Esophagus squamous epithelium (tissue), 5 donors: ENCODE measurements around the gene ANKRD31. TPM values are rescaled to one million over a fixed set of nuclear protein-coding genes. Genes with fewer than 3 reads are reported as not detected.
A peak's percentile ranks its signal among the peaks of the same experiment; 100 is the strongest.

Experiments used
- DNase-seq: peaks from one replicate; lab custom pipeline; 2025; lab: John Stamatoyannopoulos, UW
- H3K27ac ChIP-seq, 4 donors: fragments of 200-600 bp; sonication (generic); one replicate each; pipeline ENCODE4 v1.5.1; 2016 to 2019; ENCODE audit warnings: mild to moderate bottlenecking in 1 of 4
- H3K27me3 ChIP-seq, 4 donors: fragments of 200-600 bp; sonication (generic); 1 replicate in 3 of 4; 2 replicates in 1 of 4; pipeline versions ENCODE4 v1.5.1 to v1.6.0; 2017 to 2021; ENCODE audit warnings: antibody characterized with exemption in 1 of 4
- H3K36me3 ChIP-seq, 3 donors: fragments of 200-600 bp; sonication (generic); one replicate each; pipeline ENCODE4 v1.5.1; 2016 to 2019
- H3K4me1 ChIP-seq, 3 donors: fragments of 200-600 bp; sonication (generic); one replicate each; pipeline ENCODE4 v1.5.1; 2017 to 2019
- H3K4me3 ChIP-seq, 4 donors: fragments of 200-600 bp; sonication (generic); 1 replicate in 3 of 4; 2 replicates in 1 of 4; pipeline ENCODE4 v1.5.1; 2016 to 2019; ENCODE audit warnings: mild to moderate bottlenecking in 2 of 4, moderate library complexity in 1 of 4
- H3K9me3 ChIP-seq, 3 donors: fragments of 200-600 bp; sonication (generic); one replicate each; pipeline ENCODE4 v1.5.1; 2016 to 2019
- POLR2A ChIP-seq, 4 donors: fragments of 450-650 bp; IDR thresholded peaks; one replicate each; pipeline ENCODE4 v1.6.1; 2017; ENCODE audit warnings: antibody characterized with exemption in 4 of 4, mild to moderate bottlenecking in 4 of 4, moderate library complexity in 3 of 4
- WGBS, 2 donors: methylation state at CpG; one replicate each; pipeline ENCODE4 v1.1.5; 2018; 5-methylcytosine and 5-hydroxymethylcytosine counted together
- intact Hi-C: fragments of 100-400 bp; cut with DNase I; formaldehyde crosslinking; loops from one replicate; pipeline ENCODE4 v1.15.0; 2022
- total RNA-seq, 4 donors: library from RNA; depleted of rRNA; stranded (reverse); fragments of >200 nt; gene quantifications; one replicate each; pipeline ENCODE4 v1.1.0, GENCODE V29; 2016
- TF ChIP-seq, protein P1 (sequence below), 6 experiments: fragments of 450-650 bp in 4 of 6; fragments of 200-600 bp in 2 of 6; sonication (generic) in 2 of 6; IDR thresholded peaks; one replicate each; pipeline ENCODE4 v1.5.1; 2016 to 2019; ENCODE audit warnings: antibody characterized with exemption in 6 of 6, mild to moderate bottlenecking in 4 of 6, moderate library complexity in 4 of 6
- donor health status: DM: yes; HTN: yes; CAD: no.

Gene ANKRD31
- total RNA-seq, 4 donors from 2014 or later, result 0.19 to 1.1 (median 0.54) TPM

DNA sequence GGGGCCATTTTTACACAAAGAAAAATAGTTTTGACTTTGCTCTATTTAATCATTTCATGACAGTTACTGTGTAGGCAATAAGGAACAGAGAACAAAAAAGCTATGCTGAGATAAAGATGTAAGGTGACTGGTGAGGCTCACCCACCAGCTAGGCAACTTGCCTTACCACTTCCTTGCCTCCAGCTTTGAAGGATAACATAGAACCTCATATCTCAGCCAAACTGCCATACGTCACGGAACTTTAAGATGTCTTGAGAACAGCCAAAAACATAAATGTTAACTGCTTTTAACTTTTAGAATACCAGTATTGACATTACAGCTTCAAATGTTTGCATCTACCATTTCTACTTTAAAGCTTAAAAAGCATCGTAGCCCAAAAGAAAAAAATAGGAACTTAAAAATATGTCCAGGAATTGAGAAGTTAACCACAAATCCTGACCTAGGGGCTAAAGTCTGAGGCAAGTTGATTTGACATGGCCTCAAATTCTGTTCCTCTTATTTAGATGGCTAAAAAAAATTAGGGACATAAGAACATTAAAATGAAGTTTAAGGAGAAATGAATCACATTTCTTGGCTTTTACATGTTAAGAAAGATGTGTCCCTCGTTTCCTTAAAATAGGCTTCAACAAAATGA lies 176.6 kb downstream of the ANKRD31 start:
- H3K9me3 ChIP-seq, result no peaks in the 10 kb centered on the region
- no peaks in the 10 kb centered on the region for H3K36me3 ChIP-seq
- H3K4me1 ChIP-seq, result no peaks in the 10 kb centered on the region
- intact Hi-C loops, result no loop called here
- H3K27ac ChIP-seq, result no peak overlapping the region
- no peak for TF ChIP-seq POLR2A (IDR thresholded peaks at IDR 0.05)
- TF ChIP-seq, protein P1, sequence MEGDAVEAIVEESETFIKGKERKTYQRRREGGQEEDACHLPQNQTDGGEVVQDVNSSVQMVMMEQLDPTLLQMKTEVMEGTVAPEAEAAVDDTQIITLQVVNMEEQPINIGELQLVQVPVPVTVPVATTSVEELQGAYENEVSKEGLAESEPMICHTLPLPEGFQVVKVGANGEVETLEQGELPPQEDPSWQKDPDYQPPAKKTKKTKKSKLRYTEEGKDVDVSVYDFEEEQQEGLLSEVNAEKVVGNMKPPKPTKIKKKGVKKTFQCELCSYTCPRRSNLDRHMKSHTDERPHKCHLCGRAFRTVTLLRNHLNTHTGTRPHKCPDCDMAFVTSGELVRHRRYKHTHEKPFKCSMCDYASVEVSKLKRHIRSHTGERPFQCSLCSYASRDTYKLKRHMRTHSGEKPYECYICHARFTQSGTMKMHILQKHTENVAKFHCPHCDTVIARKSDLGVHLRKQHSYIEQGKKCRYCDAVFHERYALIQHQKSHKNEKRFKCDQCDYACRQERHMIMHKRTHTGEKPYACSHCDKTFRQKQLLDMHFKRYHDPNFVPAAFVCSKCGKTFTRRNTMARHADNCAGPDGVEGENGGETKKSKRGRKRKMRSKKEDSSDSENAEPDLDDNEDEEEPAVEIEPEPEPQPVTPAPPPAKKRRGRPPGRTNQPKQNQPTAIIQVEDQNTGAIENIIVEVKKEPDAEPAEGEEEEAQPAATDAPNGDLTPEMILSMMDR (IDR thresholded peaks at IDR 0.05), result no peak
- DNase-seq, result no peak
- H3K27me3 ChIP-seq, result no peaks in the 10 kb centered on the region
- 53 to 62% methylated on average over 4 of the region's 4 CpGs for WGBS, 2 donors
- H3K4me3 ChIP-seq, result no peak overlapping the region

DNA sequence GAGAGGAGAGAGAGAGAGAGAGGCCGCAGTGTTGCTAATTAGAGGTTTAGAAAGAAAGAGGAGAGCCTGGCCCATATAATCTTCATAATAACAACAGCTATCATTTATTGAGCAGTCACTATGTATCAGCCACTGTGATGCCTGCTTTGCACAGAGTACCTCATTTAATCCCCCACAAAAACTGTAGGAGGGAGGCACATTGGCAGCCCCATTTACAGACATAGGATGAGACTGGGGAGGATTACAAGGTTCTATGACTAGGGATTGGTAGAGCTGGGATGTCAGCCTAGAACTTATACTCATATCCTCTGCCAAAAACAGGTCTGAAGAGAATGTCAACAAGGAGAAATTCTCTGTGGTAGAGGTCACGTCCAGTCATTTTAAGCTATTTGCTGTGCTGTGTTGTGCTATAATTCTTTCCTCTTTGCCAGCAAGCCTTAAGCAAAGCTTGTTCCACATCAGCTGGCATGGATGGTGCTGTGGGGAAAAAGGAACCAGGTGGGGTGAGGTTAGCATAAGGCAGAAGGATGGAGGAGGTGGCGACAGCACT lies 177.6 kb downstream of the ANKRD31 start:
- intact Hi-C loops, result no loop called here

DNA sequence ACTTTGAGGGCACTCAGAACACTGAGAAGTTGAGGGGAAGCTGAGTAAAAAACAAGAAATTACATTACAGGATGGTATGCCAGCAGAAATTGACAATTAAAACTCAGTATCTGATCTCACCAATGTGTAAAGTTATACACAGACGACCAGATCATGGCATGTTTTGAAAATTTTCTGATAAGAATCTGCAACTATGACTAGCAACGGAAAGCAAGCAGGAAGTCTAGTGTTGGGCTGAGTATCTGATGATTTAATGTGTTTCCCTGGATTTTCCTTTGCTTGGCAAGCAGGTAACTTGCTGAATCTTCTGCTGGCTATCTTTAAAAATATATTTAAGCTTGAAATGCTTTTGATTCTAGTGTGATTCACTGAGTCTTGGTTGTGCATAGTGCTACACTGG lies 179.1 kb downstream of the ANKRD31 start:
- Histone ChIP-seq H3K9me3 (no peaks in the 10 kb centered on the region), H3K4me1 (peaks cover 0 to 13% (median 6%) of the 10 kb centered on the region in 3 donors), H3K36me3 (no peaks in the 10 kb centered on the region), H3K27ac (no peak overlapping the region), H3K4me3 (no peak overlapping the region), H3K27me3 (peaks cover 0 to 8% (median 0%) of the 10 kb centered on the region in 4 donors)
- intact Hi-C loops, result no loop called here
- no peak for TF ChIP-seq POLR2A (IDR thresholded peaks at IDR 0.05)
- TF ChIP-seq, protein P1 (IDR thresholded peaks at IDR 0.05), result no peak
- no peak for DNase-seq
- 41 to 63% methylated on average over 2 of the region's 2 CpGs for WGBS, 2 donors

More for the DNA sequence above, 177.6 kb downstream of the ANKRD31 start:
- no peak for DNase-seq
- TF ChIP-seq, protein P1 (IDR thresholded peaks at IDR 0.05), result no peak
- 69 to 80% methylated on average over 3 of the region's 3 CpGs for WGBS, 2 donors
- Histone ChIP-seq H3K27me3 (no peaks in the 10 kb centered on the region), H3K27ac (no peak overlapping the region), H3K9me3 (no peaks in the 10 kb centered on the region), H3K4me1 (peaks cover 0 to 8% (median 6%) of the 10 kb centered on the region in 3 donors), H3K4me3 (no peak overlapping the region), H3K36me3 (no peaks in the 10 kb centered on the region)

DNA sequence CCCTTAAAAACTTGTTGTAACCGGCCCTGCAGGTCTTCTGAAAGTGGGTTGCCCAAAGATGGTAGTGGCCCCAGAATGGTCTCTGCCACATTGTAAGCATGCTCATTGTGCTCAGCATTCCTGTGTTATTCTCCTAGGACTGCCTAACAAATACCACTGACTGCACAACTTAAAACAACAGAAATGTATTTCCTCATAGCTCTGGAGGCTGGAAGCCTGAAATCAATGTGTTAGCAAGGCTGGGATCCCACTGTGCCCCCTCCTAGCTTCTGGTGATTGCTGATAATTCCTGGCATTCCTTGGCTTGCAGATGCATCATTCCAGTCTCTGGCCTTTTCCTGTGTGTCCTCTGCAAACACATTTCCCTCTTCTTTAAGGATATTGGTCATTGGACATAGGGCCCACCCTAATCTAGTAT lies 180.9 kb downstream of the ANKRD31 start:
- no peak for TF ChIP-seq POLR2A (IDR thresholded peaks at IDR 0.05)
- TF ChIP-seq, protein P1 (IDR thresholded peaks at IDR 0.05), result no peak
- H3K4me3 ChIP-seq, result no peak overlapping the region
- H3K27me3 ChIP-seq, result peaks cover 0 to 10% (median 0%) of the 10 kb centered on the region in 4 donors
- no peak overlapping the region for H3K27ac ChIP-seq
- 71 to 78% methylated on average over 1 of the region's 1 CpG for WGBS, 2 donors
- DNase-seq, result no peak
- H3K9me3 ChIP-seq, result no peaks in the 10 kb centered on the region
- H3K4me1 ChIP-seq, result peaks cover under 1 to 32% (median 9%) of the 10 kb centered on the region in 3 donors
- H3K36me3 ChIP-seq, result no peaks in the 10 kb centered on the region
- intact Hi-C loops, result no loop called here

DNA sequence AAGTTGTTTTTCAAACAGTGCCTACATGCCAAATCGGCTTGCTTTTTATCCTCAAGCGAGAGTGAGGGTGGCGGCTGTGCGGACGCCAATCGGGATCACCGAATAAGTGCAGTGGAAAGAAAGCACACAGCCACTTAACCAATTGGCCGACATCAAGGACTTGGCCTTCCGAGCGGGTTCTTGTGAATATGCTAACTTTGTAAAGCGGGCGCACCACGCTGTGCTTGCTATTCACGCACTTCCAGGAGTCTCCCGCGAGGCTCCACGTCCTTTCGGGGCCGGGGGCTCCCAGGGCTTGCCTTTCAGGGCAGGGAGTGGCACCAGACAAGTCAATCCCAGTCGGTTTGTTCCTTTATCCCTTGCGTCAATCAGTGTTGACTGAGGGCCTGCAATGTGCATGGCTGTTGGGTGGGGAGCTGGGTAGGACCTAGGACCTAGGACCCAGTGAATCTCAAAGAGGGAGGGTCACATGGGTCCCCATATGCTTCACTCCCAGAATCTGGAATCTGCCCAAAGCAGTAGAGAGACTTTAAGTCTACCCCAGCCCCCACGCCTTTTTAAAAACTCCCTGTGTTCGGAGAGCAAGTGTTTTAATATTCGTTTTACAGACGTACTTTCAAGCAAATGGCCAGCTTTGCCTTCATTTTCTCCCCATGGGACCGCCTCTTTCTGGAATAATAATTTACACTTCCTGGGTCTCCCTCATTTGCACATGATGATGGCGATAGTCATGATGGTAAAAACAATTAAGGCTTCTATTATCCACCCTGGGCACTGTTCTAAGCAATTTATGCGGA lies 182.3 kb downstream of the ANKRD31 start:
- DNase-seq, result no peak
- Histone ChIP-seq H3K9me3 (no peaks in the 10 kb centered on the region), H3K27ac (peak overlapping the region; percentile 84 to 95 (median 92)), H3K36me3 (no peaks in the 10 kb centered on the region), H3K27me3 (peaks cover 0 to 10% (median 0%) of the 10 kb centered on the region in 4 donors), H3K4me3 (peak overlapping the region; percentile 73 to 95 (median 88)), H3K4me1 (peaks cover 9 to 46% (median 10%) of the 10 kb centered on the region in 3 donors)
- WGBS, 2 donors, result 26 to 47% methylated on average over 12 to 22 of the region's 28 CpGs
- intact Hi-C loops, result no loop called here
- TF ChIP-seq, protein P1 (IDR thresholded peaks at IDR 0.05), result no peak
- TF ChIP-seq POLR2A (IDR thresholded peaks at IDR 0.05), result no peak
